OCI-LY1 (cell line): ENCODE data around the gene SYNJ2BP.

Experiments
- CTCF ChIP-seq: fragments of 200-600 bp; sonication (generic), shearing (Covaris generic); IDR thresholded peaks from 2 replicates; pipeline ENCODE4 v1.5.1; 2017; ENCODE audit warnings: mild to moderate bottlenecking, antibody characterized with exemption, low read length, moderate library complexity, mixed read lengths
- EZH2 ChIP-seq: fragments of 200-600 bp; sonication (generic), shearing (Covaris generic); IDR thresholded peaks from 2 replicates; pipeline ENCODE4 v1.8.0; 2017; ENCODE audit warnings: borderline replicate concordance, mixed run types, mild to moderate bottlenecking, antibody characterized with exemption, low read length, moderate library complexity, mixed read lengths

- TF ChIP-seq CTCF (no peak), EZH2 (no peak)
These were observed 18.0 kb downstream of the SYNJ2BP start for GRCh38 chr14:70398706-70399431.
